HG03095 (cell line): ENCODE measurements around the gene FHIT.

Experiments
- ATAC-seq: cut with Tn5 transposase; IDR thresholded peaks from one replicate; pipeline ENCODE4 v1.9.1; 2021; ENCODE audit warnings: moderate library complexity; ENCODE audit not compliant: unreplicated experiment

The FHIT gene

DNA sequence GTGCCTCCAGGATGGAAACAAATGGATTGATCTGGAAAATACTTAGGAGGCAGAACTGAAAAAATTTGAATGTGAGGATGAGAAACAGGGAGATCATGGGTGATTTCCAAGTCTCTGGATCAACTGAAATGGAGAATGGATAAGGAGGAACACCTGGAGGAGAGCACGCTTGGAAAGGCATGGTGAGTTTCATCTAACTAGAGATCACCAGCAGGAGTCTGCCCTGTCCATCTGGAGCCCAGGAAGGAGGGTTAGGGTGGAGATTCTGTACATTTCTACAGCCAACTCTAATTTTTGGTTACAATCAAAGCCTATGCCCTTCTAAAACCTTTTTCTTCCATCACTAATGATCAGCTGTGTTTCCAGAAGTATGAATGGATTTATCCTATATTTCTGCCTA, 1205.6 kb downstream of the FHIT start:
- no peak for ATAC-seq

DNA sequence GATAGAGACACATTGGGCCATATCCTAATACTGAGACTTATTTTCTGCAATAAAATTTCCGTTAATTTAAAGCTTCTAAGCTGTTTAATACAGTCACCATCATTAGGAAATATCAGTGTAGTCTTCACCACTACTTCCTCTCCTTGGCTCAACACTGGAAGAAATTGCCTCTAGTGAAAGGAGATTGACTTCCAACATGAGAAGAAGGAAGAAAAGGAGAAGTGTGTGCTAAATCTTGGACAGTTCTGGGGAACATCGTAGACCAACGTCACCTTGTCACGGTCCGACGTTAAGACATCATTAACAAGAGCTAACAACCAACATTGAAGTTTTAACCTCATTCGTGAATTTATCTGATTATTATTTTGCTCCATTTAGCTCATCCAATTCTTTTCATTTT, 1214.4 kb downstream of the FHIT start:
- no peak for ATAC-seq

DNA sequence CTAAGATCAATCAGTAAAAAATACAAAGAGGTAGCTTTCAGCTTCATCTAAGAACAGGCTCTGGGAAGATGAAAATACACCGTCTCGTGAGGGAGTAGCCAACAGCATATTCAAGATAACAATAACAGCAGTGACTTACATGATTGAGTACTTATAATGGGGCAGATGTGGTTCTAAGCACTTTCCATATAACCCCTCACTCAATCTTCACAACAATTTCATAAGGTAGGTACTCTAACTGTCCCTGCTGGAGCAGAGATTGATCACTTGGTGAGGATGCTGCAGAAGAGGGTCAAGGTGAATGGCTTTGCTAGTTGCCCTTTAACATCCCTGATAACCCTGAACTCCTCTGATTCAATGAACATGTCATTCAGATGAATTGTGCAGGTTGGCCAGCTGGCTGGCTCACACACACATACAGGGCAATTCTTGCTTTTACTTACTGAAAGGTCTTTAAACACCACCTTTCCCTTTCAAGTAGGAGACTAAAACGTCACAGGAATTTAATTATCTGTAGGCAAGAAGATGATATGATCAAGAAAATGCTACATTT, 1217.3 kb downstream of the FHIT start:
- no peak for ATAC-seq

DNA sequence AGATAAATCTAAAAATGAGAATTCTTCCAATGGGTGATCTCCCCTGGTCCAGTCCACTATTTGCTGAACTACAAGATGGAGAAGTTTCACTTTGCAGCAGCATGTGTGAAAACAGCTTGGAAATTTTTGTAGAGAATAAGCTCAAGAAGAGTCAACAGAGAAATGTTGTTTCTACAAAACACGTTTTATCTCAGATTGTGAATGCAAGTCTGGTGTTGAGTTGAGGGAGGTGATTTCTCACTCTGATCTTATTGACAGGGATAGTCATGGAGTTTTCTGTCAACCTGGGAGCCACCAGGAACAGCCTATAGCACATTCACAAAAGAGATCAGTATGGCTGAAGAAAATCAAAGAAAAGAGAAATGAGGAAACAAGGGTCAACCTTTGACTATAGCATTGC, 1220.3 kb downstream of the FHIT start:
- no peak for ATAC-seq

DNA sequence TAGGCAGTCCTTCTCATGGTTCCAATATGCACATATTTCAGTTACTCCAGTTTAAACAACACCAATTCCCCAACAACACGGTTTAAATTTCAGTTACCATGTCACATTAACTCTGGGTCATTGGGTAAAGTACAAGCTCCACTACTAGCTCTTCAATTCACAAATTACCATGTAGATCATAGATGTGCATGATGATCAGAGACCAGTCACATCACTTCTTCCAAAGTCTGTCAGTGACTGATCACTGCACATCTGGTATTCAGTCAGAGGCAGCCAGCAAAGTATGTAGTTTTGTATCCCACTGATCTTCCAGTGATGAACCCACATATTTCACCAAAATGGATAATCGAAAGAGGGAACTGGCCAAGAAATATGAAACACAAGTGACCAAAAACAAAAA, 1223.0 kb downstream of the FHIT start:
- ATAC-seq: no peak

DNA sequence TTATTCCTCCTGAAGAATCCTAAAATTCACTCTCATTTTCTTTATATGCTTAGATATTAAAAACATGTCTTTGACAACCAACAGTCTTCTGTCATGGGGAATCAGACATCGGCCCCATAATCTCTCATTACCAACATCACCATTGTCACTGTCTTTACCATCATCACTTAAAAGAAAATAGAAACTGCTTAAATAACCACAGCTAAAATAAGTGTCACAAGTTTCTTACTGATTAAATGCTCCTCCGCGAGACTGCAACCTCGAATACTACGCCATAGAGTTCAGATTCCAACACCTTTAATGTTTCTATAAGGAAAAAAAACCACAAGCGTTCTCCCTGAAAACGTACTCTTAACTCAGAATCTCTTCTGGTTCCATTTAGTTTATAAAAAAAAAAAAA, 1223.9 kb downstream of the FHIT start:
- no peak for ATAC-seq

DNA sequence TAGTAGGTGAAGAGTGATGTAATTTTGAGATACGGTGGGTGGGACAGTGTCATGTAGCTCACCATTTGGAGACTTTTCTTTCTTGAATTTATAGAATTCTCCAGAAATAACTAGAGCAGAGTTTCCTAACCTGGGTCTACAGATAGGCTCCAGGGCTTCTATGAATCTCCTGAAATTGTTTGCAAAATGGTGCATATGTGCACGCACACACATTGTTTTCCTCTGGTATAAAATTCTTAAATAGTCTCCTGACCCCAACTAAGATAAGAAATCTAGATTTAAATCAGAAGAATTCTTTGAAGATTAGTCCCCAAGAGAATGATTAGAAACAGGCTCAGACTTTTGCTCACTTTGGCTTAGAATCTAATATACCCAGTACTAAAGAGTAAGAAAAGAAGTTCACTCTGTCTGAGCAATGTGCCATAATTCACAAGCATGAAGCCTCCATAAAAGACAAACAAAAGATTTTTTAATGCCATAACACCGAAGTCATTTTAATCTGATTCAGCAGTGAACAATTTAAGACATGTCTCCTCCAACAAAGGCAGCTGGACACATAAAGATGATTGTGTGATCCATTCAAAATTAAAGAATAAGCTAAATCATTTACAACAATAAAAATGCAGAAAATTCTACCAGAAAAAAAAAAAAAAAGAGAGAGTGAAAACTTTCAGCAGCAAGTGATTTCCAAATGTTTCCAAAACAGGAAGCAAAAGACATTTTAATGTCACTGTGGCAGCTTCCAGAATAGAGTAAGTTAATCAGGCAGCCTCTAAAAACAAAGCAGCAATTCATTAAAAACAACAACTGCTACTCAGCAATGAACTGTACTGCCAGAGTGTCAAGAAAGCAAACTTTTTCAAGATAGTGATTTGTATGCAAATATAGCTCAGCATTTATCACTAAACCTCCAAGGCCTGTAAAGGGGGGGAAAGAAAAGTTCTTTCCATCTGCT, 1225.9 kb downstream of the FHIT start:
- ATAC-seq: no peak

DNA sequence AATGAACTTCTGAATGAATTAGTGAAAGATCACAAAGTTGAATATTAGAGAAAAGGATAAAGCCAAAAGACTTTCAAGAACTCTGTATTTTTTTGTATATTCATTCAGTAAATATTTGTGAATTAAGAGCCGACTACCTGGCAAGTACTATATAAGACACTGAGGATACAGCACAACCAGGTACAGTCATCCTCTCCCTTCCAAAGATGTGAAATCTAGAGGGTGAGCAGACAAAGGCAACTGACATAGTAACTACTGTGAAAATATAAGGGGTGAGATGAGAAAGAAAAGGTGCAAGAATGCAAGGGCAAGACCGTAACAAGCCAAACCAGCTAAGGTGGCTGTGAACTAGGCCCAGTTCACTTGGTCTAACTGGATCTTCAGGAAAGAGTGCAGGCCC, 1226.9 kb downstream of the FHIT start:
- no peak for ATAC-seq

DNA sequence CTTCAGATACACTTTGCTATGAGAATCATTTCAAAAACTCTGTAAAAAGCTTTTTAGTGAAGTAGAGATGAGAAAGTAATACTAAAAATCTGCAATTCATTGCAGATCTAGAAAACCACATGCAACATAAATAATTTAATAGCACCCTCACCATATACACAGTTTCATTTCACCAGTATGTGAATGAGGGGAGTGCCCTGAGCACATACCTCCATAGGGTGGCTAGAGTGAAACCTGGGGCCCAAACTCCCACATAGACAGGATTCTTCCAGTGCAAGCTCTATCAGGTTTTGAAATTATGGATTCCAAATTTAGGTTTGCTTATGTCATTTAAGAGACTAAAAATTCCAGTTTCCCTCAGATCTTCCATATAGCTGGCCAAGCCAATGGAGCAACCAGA, 1228.1 kb downstream of the FHIT start:
- ATAC-seq: no peak

DNA sequence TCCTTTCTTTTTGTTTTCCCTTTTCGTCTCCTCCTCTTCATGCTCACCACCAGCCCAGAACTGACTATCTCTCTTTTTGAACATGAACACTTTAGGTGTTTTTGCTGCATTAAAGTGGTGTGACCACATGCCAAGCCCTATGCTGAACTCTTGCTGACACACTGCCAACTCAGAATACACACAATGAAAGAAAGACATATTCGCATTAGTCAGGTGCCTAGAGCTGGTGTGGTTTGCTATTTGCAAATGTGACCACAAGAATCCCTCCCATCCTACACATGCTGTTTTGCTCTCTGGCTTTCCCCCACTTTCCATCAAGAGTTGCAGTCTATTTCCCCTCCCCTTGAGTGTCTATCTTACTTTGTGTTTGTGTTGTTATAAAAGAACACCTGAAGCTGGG, 1233.6 kb downstream of the FHIT start:
- ATAC-seq: no peak

DNA sequence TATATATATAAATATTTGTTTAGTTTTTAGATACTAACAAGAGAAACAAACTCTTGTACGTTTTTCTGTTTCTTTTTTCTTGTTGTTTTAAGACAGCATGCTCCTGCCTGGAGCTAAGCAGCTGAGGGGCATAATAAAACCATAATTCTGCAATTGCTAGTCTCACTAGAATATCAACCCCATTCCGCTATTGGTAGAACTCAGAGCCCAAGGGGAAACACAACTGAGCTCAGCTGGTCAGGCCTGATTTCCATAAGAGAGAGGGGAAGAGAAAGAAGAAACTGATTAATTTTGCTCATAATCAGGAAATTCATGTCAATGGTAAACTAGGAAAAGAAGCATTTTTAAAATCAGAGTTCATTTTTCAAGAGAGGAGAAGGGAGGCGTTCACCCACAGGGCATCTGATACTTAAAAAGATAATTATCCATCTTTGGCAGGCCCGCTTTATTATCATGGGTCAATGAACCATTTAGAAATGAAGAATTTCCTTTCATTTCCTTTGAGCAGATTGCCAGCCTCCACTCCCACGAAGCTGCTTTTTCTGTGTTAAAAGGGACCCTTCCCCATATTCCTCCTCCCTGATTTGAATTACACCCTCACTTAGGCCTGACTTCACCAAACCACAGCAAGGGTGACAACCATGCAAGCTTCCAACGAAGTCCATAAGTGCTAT, 1236.1 kb downstream of the FHIT start:
- no peak for ATAC-seq

DNA sequence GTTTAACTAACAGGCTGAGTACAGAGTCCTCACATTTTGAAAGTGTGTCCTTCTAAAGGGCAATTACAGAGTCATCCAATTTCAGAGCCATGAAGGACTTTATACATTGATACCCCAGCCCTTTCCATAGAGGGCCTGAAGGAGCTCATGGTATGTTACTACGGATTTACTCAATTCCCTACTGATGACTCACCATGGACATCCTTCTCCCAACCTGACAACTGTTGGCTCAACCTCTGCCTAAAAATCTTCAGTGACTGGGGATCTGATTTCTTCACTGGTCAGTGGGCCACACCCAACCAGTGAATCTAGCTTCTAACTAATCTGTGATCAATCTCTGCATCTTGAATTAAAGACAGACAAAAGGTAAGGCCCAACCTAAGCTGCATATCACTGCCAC, 1238.0 kb downstream of the FHIT start:
- no peak for ATAC-seq

DNA sequence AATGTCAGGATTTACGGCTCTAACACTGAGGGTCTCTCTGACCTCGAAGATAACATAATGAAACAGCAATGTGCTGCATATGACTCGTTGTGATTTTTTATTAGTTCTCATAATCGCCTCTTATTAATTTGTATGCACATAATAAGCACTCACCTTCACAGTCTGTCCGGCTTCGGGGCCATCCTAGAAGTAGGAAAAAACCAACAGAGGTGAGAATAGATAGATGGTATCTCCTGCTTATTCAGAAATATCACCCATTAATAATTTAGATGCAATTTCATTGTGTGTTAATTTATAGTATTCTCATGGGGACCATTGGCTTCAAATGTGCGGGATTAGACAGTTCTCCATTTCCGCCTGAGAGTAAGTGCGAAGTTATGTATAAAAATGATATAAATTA, 1240.0 kb downstream of the FHIT start:
- no peak for ATAC-seq

DNA sequence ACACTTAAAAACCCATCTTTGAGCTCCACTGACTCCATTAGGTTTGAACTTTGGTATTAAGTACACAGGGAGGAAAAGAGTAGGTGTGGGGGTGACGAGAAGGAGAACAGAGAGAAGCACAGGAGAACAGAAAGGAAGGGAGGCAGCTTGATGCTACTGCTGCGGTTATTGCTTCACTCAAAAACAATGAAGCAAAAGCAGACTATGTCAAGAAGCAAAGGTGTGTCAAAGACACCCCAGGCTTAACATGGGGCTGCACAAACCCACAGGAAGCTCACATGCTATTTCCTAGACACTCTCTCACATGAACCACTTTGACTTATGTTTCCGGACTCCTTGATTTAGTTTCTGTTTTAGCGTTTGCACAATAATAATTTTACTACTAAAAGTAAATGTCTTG, 1240.5 kb downstream of the FHIT start:
- peak; percentile 95 for ATAC-seq

DNA sequence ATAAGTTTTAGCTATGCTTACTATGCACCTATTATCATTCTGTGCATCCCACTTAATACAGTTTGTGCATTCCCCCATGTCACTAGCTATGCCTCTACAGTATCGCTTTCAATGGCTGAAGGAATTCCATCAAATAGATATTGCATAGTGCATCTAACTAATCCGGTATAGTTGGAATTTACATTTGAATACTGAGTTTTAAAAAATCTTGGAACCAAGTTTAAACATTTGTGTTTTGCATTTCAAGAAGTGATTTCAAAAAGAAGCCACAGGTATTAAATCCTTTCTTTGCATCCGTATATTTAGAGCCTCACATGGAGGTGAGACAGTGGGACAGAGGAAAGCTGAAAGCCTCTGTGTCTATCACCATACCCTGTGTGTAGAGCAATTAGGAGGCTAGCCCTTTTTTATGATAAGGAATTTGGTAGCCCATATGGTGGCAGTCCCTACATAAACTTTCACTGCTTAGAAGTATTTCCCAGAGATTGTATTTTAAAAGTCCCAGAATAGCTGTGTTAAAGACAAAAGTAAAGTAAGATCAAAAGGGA, 1241.2 kb downstream of the FHIT start:
- no peak for ATAC-seq

DNA sequence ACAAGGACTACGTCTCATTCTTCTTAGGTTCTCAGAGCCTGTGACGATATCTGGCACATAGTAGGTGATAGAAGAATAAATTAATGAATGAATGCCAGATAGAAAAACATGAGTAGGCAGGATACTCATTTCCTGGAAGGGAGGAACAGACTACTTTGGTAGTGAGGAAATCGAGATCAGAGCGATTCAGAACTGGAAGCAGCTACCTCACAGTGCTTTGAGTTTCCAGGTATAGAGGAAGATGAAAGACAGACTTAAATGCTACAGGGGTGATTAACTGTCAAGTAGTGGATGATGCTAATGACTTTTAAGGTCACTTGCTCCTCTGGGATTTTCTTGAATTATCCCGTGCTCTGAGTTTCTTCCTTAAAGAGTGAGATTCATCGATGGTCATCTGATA, 1249.9 kb downstream of the FHIT start:
- ATAC-seq: no peak

DNA sequence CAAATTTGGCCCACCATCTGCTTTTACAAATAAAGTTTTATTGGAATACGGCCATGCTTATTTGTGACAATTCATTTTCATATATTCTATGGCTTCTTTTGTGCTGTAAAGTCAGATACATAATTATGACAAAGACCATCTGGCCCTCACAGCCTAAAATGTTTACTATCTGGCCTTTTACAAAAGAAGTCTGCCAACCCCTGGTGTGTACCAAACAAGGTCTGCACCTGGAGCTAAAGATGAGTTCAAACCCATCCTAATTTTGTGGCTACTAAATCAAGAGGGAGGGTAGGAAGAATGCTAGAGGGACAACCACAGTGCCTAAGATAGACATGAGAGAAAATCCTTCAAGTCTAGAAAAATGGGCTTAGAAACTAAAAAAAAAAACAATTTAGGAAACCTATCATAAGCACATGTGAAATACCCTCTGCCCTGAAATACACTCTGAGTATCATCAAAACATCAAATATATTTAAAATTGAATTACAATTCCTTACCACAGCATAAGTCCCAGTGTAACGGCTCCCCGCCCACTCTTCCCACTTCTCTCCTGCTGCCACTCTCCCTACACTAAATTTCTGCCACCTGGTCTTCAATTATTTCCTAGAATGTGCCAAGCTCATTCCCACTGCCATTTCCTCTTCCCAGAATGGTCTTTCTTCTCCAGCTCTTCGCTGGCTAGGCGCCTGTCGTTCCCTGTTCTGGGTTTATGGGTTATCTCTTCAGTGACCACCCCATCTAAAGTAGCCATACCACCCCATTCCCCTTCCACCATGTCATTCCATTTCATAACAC, 1250.7 kb downstream of the FHIT start:
- no peak for ATAC-seq

DNA sequence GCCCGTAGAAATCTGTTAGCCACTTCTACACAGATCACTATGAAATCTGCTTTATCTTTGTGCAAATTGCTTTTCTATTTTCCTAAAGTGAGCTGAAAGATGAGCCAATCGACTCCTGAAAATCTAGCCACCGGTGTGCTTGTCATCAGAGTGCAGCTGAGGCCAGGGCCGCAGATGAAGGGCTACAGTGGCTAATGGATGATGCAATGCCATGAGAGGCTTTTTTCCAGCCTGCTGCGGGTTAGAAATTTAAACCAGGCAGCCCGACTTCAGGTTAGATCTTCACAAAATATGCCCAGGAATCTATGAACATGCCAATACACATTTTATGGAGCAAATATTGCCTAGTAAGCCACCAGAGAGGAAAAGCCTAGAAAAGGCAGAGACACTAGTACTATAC, 1253.2 kb downstream of the FHIT start:
- no peak for ATAC-seq

DNA sequence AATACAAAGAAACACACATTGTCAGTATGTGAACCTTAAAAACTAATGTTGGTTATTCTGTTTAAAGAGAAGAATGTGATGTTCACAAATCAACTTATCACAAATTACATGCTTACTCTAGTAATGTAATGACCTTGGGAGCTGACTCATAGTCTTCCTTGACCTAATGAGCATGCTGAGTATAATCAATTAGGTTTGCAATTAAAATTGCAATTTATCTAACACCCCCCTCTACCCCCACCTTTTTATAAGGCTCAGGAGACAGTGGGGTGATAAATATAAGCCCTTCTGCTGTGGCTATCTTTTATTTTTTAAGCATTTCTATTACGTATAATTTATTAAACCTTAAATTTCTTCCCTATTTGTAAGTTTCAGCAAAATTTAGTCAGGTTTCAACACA, 1253.7 kb downstream of the FHIT start:
- no peak for ATAC-seq

DNA sequence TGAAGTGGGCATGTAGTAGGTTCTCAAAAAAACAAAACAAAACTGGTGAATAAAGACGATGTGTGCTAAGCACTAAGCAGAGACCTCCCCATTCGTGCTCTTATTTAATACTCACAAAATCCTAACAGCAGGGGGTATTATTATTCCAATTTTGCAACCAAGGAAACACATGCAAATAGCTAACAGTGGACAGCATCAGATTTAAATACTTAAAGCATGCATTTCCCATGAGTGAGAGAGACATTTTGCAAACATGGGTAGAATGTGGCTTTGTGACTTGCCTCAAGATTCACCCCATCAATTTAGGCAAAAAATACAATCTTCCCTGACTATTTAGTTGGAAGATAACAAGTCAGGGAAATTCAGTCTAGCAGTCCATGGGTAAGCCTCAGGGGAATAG, 1255.2 kb downstream of the FHIT start:
- ATAC-seq: no peak

DNA sequence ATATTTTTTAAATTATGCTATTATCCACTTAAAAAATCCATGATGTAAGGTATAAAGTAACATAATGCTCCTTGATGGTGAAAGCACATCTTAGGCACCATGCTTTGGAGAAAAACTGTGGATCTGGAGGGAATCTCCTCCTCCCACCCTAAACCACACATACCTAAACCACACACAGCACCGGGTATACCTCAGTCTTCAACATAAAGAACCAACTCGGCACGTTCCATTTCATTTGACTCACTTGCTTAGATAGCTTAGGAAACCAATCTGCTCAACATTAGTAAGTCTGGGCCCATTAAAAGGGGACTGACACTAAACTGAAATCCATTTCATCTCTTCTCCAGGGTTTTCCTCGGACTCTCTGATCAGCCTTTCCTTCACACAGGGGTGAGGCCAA, 1255.7 kb downstream of the FHIT start:
- ATAC-seq: no peak
